ENCODE results near the gene HEY2.

Gene HEY2

DNA sequence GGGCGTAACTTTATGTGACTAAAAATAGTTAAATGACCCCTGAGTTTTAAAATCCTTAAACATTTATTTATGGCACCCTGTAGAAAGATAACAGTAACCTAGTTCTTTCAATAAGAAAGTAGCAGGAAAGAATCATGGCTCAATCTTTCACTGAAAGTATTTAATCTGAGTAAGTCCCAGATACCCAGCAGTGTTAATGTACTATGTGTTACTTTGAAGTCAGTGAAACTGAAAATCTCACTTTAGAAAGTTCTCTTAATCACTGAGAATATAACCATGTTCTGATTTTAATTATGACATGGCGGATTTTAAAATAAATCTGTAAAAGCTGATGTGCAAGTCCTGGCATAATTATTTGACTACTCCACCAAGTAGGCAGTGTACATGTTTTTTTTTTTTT is 8.1 kb upstream of the HEY2 start:
- H3K9me3 ChIP-seq (replicated peaks in 1 of 11) = no peaks in the 10 kb centered on the region
- no peaks in the 10 kb centered on the region for H3K36me3 ChIP-seq
- H3K27me3 ChIP-seq = peaks cover 27 to 42% (median 29%) of the 10 kb centered on the region in 11 experiments
- peaks cover 0 to 7% (median 0%) of the 10 kb centered on the region in 11 experiments; a peak in 1 of 22 replicates for H4K20me1 ChIP-seq
- H3K27ac ChIP-seq = no peak overlapping the region
- no peak overlapping the region for H3K4me2 ChIP-seq
- no peak overlapping the region for H3K9ac ChIP-seq
- no peak for TF ChIP-seq Cebpa-rat (IDR thresholded peaks at IDR 0.05)
- H3K4me3 ChIP-seq = no peak overlapping the region
- H3K4me1 ChIP-seq = peaks cover 0 to 1% (median 0%) of the 10 kb centered on the region in 10 experiments; a peak in 2 of 20 replicates

DNA sequence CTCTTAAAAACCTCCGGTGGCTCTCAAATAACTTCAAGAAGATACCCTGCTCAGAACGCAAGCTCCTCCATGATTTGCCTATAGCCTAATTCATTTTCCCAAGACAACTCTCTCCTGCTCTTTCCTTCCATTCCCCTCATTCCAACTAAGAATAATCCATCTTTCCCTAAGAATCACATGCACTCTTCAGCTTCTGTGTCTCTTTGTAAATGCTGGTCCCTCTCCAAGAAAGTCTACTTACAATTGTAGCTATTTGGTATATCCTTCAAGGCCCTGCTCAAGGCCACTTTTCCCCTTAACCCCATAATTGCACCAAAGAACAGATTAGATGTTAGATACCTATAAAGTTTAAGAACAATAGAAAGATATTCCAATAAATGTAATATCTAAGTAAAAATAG is 7.4 kb upstream of the HEY2 start:
- Histone ChIP-seq H3K36me3 (no peaks in the 10 kb centered on the region), H3K4me2 (no peak overlapping the region), H3K9me3 (replicated peaks in 1 of 11) (no peaks in the 10 kb centered on the region), H3K9ac (no peak overlapping the region), H4K20me1 (peaks cover 0 to 14% (median under 1%) of the 10 kb centered on the region in 11 experiments; a peak in 9 of 22 replicates), H3K27me3 (peaks cover 34 to 48% (median 36%) of the 10 kb centered on the region in 11 experiments), H3K27ac (no peak overlapping the region), H3K4me3 (no peak overlapping the region), H3K4me1 (peaks cover 0 to 8% (median 7%) of the 10 kb centered on the region in 10 experiments; a peak in 13 of 20 replicates)
- TF ChIP-seq Cebpa-rat (IDR thresholded peaks at IDR 0.05) = no peak

DNA sequence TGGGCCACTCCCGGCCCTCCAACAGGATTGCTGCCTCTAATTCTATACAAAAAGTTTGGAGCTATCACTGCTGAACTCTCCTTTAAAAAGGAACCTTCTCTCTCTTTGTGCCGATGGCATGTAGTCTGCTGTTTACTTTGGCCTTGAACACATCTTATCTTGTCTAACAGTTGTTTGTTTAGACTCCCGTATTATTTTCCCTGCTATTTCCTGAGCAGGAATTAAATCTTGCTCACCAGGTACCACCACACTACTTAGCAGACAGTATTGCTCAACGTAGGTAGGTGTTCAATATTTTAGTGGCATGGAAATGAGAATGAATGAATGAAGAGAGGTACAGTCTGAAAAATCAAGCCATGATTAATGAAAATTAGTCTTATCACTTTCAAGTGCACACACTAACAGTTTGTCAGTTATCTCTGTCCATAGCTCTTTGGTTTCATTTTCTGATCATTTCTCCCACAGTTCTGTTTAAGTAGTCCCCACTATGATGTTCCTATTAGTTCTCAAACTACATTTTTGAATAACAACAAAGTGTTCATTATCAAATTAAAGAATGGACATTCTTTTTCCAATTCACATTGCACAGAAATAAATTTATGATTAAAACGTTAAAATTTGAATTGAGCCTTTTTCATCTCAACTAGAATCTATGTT is 6.8 kb upstream of the HEY2 start:
- Histone ChIP-seq H3K36me3 (no peaks in the 10 kb centered on the region), H3K4me1 (peaks cover 4 to 14% (median 12%) of the 10 kb centered on the region in 10 experiments; a peak in 18 of 20 replicates), H3K27me3 (peaks cover 40 to 54% (median 42%) of the 10 kb centered on the region in 11 experiments), H3K4me2 (no peak overlapping the region), H4K20me1 (peaks cover 0 to 19% (median 7%) of the 10 kb centered on the region in 11 experiments; a peak in 15 of 22 replicates), H3K27ac (no peak overlapping the region), H3K9ac (no peak overlapping the region), H3K9me3 (replicated peaks in 1 of 11) (no peaks in the 10 kb centered on the region), H3K4me3 (no peak overlapping the region)
- TF ChIP-seq Cebpa-rat (IDR thresholded peaks at IDR 0.05) = no peak

DNA sequence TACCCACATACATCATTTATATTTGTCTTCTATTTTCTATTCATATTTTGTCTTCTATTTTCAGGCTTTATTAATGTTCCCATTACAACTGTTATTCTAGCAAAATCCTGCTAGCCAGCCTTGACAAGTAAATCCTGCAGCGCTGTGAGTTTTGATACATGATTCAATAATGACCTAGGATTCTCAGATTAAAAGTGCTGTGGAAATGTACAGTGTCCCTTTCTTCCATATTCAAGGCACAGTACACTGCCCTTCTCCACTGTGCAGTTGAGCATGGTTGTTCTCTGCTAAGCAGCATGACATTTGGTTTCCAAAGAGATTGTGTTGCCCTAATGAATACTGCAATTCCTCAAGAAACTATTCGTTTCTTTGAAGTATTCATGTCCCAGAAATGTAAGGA is 5.8 kb upstream of the HEY2 start:
- Histone ChIP-seq H3K36me3 (no peaks in the 10 kb centered on the region), H3K4me3 (no peak overlapping the region), H4K20me1 (peaks cover 0 to 29% (median 17%) of the 10 kb centered on the region in 11 experiments; a peak in 16 of 22 replicates), H3K4me2 (no peak overlapping the region), H3K9me3 (replicated peaks in 1 of 11) (no peaks in the 10 kb centered on the region), H3K27me3 (peaks cover 50 to 64% (median 52%) of the 10 kb centered on the region in 11 experiments), H3K4me1 (peaks cover 7 to 24% (median 22%) of the 10 kb centered on the region in 10 experiments; a peak in 18 of 20 replicates), H3K27ac (no peak overlapping the region), H3K9ac (no peak overlapping the region)
- TF ChIP-seq Cebpa-rat (IDR thresholded peaks at IDR 0.05) = no peak

DNA sequence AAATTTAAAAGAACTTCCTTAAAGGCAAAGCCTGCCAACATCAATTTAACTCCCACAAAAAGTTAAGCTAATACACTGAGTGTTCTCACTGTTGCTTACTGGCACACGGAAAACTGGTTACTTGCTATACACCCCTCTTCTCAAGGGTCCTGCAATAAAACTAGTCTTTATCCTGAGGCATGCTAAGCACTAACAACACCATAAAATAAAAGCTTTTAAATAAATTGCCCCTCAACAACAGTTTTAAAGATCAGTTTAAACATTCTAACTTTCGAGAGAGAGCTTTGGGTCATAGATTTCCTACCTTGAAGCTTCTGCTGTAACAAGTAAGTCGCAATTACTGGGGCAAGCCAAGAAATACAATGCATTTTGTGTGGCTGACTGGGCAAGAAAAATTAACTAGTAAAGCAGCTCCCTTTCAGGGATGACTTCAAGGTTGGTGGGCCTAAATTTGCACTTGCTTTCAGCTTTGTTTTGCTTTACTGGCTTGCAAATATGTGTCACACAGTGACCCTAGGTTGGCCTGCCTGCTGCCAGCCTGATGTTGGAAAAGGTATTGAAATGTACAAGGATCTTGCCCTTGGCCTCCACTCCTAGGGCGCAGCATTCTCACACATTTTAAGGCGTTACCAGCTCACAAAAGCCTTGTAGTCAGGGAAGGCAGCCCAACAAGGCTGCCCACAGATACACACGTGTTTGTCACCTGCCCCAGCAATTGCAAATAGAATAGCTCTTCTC is 4.0 kb upstream of the HEY2 start:
- H3K9ac ChIP-seq = no peak overlapping the region
- peaks cover 68 to 83% (median 70%) of the 10 kb centered on the region in 11 experiments for H3K27me3 ChIP-seq
- no peaks in the 10 kb centered on the region for H3K36me3 ChIP-seq
- no peak overlapping the region for H3K4me2 ChIP-seq
- peaks cover 0 to 36% (median 21%) of the 10 kb centered on the region in 11 experiments; a peak in 16 of 22 replicates for H4K20me1 ChIP-seq
- no peaks in the 10 kb centered on the region for H3K9me3 ChIP-seq (replicated peaks in 1 of 11)
- no peak for TF ChIP-seq Cebpa-rat (IDR thresholded peaks at IDR 0.05)
- H3K4me3 ChIP-seq = no peak overlapping the region
- H3K27ac ChIP-seq = no peak overlapping the region
- H3K4me1 ChIP-seq = peaks cover 14 to 39% (median 36%) of the 10 kb centered on the region in 10 experiments; a peak in 19 of 20 replicates

DNA sequence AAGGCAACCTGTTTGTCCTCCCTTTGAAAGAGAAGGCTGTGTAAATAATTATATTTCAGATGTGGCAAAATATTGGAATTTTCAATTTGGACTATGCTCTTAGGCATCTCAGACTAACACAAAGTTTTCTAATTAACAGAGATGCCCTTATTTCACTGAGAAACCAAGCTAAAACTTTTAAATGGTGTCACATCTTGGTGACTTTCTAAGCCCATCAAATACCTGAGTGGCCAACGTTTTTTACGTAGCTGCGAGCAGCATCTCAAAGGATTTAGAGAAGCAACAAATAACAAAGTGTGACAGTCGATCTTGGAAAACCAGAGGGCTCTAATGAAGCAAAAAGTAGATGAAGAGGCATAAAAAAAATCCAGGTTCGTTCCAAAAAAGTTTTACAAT is 3.4 kb upstream of the HEY2 start:
- Histone ChIP-seq H3K4me1 (peaks cover 14 to 39% (median 36%) of the 10 kb centered on the region in 10 experiments; a peak in 19 of 20 replicates), H4K20me1 (peaks cover 0 to 36% (median 21%) of the 10 kb centered on the region in 11 experiments; a peak in 16 of 22 replicates), H3K9ac (no peak overlapping the region), H3K4me3 (0 out of 20 replicates have a peak overlapping the region, but pooled peaks of 1 of the 10 experiments have one; percentile 71), H3K9me3 (replicated peaks in 1 of 11) (no peaks in the 10 kb centered on the region), H3K27ac (no peak overlapping the region), H3K36me3 (no peaks in the 10 kb centered on the region), H3K4me2 (peak overlapping the region in 3 of 11 experiments; percentile 96 to 98 (median 98); a peak in 4 of 22 replicates), H3K27me3 (peaks cover 74 to 88% (median 76%) of the 10 kb centered on the region in 11 experiments)
- TF ChIP-seq Cebpa-rat (IDR thresholded peaks at IDR 0.05) = no peak

DNA sequence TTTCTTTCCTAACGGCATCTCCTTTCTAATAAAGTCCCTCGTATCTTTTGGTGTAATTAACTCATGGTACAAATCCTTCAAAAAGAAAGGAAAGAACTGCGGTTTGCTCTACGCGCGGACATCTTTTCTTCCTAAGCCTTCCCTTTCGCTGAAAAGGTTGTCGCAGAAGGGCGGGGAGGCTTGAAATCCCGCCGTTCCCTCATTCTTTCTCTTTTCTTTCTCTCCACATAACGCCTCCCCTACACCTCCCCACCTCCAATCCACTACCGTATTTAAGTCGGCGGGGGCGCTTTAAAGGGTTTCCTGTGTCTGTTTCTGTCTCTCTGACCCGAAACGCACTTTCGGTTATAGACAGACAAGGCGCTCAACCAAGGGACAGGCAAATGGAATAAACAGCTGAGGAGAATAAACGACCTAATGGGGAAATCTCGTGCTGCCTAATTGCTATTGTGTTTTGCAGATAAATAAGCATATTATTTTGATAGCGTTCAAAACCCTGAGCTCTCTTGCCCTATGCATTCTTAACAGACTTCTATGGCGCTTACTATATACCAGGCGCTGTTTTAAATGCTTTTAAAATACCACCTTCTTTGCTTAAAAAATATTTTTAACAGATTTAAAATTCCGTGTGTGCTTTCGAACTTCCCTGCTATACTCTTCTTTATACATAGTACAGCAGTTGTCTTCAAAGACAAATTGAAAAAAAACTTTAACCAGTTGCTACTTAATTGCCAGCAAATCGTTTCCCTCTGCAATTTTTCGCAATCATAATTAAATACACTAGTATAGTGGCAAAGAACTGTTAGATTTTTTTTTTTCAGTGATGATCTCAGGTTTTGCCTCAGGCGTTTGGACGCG is 2.5 kb upstream of the HEY2 start:
- peaks cover 82 to 97% (median 85%) of the 10 kb centered on the region in 11 experiments for H3K27me3 ChIP-seq
- peak overlapping the region; percentile 91 to 99 (median 98) for H3K4me2 ChIP-seq
- H3K9ac ChIP-seq = peak overlapping the region in 8 of 11 experiments; percentile 10 to 69 (median 50); a peak in 8 of 22 replicates
- TF ChIP-seq Cebpa-rat (IDR thresholded peaks at IDR 0.05) = no peak
- peaks cover 0 to 36% (median 22%) of the 10 kb centered on the region in 11 experiments; a peak in 16 of 22 replicates for H4K20me1 ChIP-seq
- H3K9me3 ChIP-seq (replicated peaks in 1 of 11) = no peaks in the 10 kb centered on the region
- no peaks in the 10 kb centered on the region for H3K36me3 ChIP-seq
- H3K4me3 ChIP-seq = peak overlapping the region; percentile 58 to 81 (median 71)
- H3K4me1 ChIP-seq = peaks cover 14 to 39% (median 36%) of the 10 kb centered on the region in 10 experiments; a peak in 19 of 20 replicates
- no peak overlapping the region for H3K27ac ChIP-seq
